MM.1S (cell line): ENCODE measurements around the gene GPT2.

ENCODE experiments used
- DNase-seq: peaks from one replicate; pipeline ENCODE4 v3.0.0-alpha.2; 2015
- H2AFZ ChIP-seq: fragments of 300-600 bp; sonication (generic); 2 replicates; pipeline ENCODE4 v1.6.0; 2016; ENCODE audit warnings: antibody characterized with exemption, low read length
- H3F3A ChIP-seq: fragments of 300-600 bp; sonication (generic); 2 replicates; pipeline ENCODE4 v1.6.1; 2016; ENCODE audit warnings: mild to moderate bottlenecking, antibody characterized with exemption, low read length, moderate library complexity, mixed read lengths; ENCODE audit not compliant: insufficient read depth
- H3K27ac ChIP-seq: fragments of 300-600 bp; sonication (generic); 2 replicates; pipeline ENCODE4 v1.5.1; 2016; ENCODE audit warnings: mild to moderate bottlenecking, low read length
- H3K27me3 ChIP-seq: fragments of 300-600 bp; sonication (generic); replicated peaks from 2 replicates; pipeline ENCODE4 v1.6.0; 2016; ENCODE audit warnings: low read length; ENCODE audit not compliant: insufficient read depth
- H3K36me3 ChIP-seq: fragments of 300-600 bp; sonication (generic); replicated peaks from 2 replicates; pipeline ENCODE4 v1.6.1; 2016; ENCODE audit warnings: mild to moderate bottlenecking, low read length, mixed read lengths; ENCODE audit not compliant: insufficient read depth
- H3K4me1 ChIP-seq: fragments of 300-600 bp; sonication (generic); 2 replicates; pipeline ENCODE4 v1.6.1; 2016; ENCODE audit warnings: low read length, mixed read lengths
- H3K4me2 ChIP-seq: fragments of 300-600 bp; sonication (generic); 2 replicates; pipeline ENCODE4 v1.6.0; 2016; ENCODE audit warnings: low read depth, low read length
- H3K4me3 ChIP-seq: fragments of 300-600 bp; sonication (generic); 2 replicates; pipeline ENCODE4 v1.5.1; 2016; ENCODE audit warnings: low read length, mixed read lengths
- H3K79me2 ChIP-seq: fragments of 300-600 bp; sonication (generic); 2 replicates; pipeline ENCODE4 v1.6.1; 2016; ENCODE audit warnings: mixed run types, low read length, mixed read lengths
- H3K9ac ChIP-seq: fragments of 300-600 bp; sonication (generic); 2 replicates; pipeline ENCODE4 v1.6.1; 2016; ENCODE audit warnings: low read length, mixed read lengths
- H3K9me2 ChIP-seq: fragments of 300-600 bp; sonication (generic); replicated peaks from 2 replicates; pipeline ENCODE4 v1.6.1; 2016; ENCODE audit warnings: mild to moderate bottlenecking, low read length, mixed read lengths; ENCODE audit not compliant: insufficient read depth
- H3K9me3 ChIP-seq: fragments of 300-600 bp; sonication (generic); replicated peaks from 2 replicates; pipeline ENCODE4 v1.6.1; 2016; ENCODE audit warnings: mild to moderate bottlenecking, low read length, mixed read lengths; ENCODE audit not compliant: insufficient read depth
- H4K20me1 ChIP-seq: fragments of 300-600 bp; sonication (generic); 2 replicates; pipeline ENCODE4 v1.6.1; 2016; ENCODE audit warnings: mild to moderate bottlenecking, low read length, moderate library complexity, mixed read lengths; ENCODE audit not compliant: insufficient read depth
- CTCF ChIP-seq: fragments of 300-600 bp; sonication (generic); IDR thresholded peaks from 2 replicates; pipeline ENCODE4 v1.5.1; 2016; ENCODE audit warnings: antibody characterized with exemption, low read length, mixed read lengths
- EZH2 ChIP-seq: fragments of 300-600 bp; sonication (generic); optimal IDR thresholded peaks from 2 replicates; pipeline ENCODE3; 2017; ENCODE audit warnings: low read depth, mild to moderate bottlenecking, antibody characterized with exemption, low read length, mixed read lengths
- EZH2phosphoT487 ChIP-seq: fragments of 300-600 bp; sonication (generic); IDR thresholded peaks from 2 replicates; pipeline ENCODE4 v1.6.1; 2018; ENCODE audit warnings: antibody characterized with exemption, low read length

The GPT2 gene

DNA sequence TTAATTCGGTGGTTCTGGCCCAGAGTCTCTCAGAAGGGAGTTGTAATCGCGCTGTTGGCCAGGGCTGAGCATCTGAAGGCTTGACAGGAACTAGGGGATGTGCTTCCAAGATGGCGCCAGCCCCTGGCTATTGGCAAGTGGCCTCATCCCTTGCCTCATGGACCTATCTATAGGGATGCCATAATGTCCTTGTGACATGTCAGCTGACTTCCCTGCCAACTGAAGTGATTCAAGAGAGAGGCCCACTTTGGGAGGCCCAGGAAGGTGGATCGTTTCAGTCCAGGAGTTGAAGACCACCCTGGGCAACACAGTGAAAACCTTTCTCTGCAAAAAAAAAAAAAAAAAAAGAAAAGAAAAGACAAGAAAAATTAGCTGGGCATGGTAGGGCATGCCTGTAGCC lies 38.2 kb upstream of the GPT2 start:
- H3K9ac ChIP-seq, result no peak overlapping the region
- H3K36me3 ChIP-seq, result no peaks in the 10 kb centered on the region
- DNase-seq, result no peak
- H3K9me3 ChIP-seq, result no peaks in the 10 kb centered on the region
- no peak overlapping the region for H3K4me2 ChIP-seq
- H3K4me3 ChIP-seq, result no peak overlapping the region
- no peaks in the 10 kb centered on the region for H3K79me2 ChIP-seq
- H3K4me1 ChIP-seq, result no peaks in the 10 kb centered on the region
- no peaks in the 10 kb centered on the region for H3F3A ChIP-seq
- H4K20me1 ChIP-seq, result no peaks in the 10 kb centered on the region
- H3K27ac ChIP-seq, result no peak overlapping the region
- H2AFZ ChIP-seq, result no peak overlapping the region
- no peaks in the 10 kb centered on the region for H3K27me3 ChIP-seq
- H3K9me2 ChIP-seq, result no peaks in the 10 kb centered on the region
- TF ChIP-seq EZH2, result no peak
- no peak for TF ChIP-seq CTCF
- TF ChIP-seq EZH2phosphoT487, result no peak

- H3K9ac ChIP-seq, result no peak overlapping the region
- no peaks in the 10 kb centered on the region for H4K20me1 ChIP-seq
- no peaks in the 10 kb centered on the region for H3K9me3 ChIP-seq
- no peaks in the 10 kb centered on the region for H3K4me1 ChIP-seq
- H3F3A ChIP-seq, result no peaks in the 10 kb centered on the region
- no peak overlapping the region for H2AFZ ChIP-seq
- H3K4me2 ChIP-seq, result no peak overlapping the region
- H3K9me2 ChIP-seq, result no peaks in the 10 kb centered on the region
- no peak overlapping the region for H3K4me3 ChIP-seq
- no peaks in the 10 kb centered on the region for H3K27me3 ChIP-seq
- TF ChIP-seq EZH2phosphoT487 (no peak), CTCF (no peak), EZH2 (no peak)
- no peak overlapping the region for H3K27ac ChIP-seq
- H3K79me2 ChIP-seq, result no peaks in the 10 kb centered on the region
- no peaks in the 10 kb centered on the region for H3K36me3 ChIP-seq
- no peak for DNase-seq
Observed at GRCh38 chr16:46848768-46849764, 35.1 kb upstream of the GPT2 start.

DNA sequence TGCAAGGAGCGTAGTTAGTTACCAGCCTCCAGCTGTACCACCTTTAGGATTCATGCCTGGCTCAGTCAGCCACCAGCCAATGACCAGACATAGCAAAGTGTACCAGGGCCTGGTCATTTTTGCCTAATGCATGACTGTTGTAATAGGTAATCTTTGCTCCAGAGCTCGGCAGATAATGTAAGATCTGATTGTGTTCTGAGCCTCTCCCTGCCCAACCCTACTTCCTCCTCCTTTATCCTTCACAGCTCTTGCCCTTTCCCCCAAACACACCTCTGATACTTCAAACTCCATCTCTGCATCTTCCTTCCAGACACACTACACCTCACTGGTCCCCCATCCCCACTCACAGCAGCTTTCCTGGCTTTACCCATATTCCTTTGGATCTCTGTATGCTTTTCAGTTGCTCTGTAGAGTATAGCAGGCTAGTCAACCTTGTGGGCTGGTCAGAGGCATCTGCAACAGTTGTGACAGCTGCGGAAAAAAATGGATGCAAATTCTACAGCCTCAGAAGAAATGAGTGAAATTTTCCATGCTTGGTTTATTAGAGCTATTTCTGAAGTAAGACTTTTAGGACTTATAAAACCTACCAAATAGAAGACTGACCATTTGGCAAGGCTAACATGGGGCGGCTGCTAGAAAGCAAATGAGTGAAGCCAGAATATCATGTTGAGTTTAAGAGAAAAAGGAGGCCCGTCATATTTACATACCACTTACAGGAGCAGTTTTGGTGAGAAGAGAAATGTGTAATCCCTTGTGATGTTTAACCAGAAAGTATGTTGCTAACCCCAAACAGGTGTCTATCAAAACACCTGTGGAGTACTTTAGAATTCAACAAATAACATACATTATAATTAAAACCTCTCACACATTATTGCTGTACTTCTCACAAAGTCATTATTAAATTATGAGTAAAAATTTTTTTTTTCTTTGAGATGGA lies 33.3 kb upstream of the GPT2 start:
- no peak overlapping the region for H2AFZ ChIP-seq
- no peak for DNase-seq
- no peaks in the 10 kb centered on the region for H3K27me3 ChIP-seq
- no peaks in the 10 kb centered on the region for H3K36me3 ChIP-seq
- no peak overlapping the region for H3K4me2 ChIP-seq
- no peak overlapping the region for H3K4me3 ChIP-seq
- H3F3A ChIP-seq, result no peaks in the 10 kb centered on the region
- no peaks in the 10 kb centered on the region for H3K79me2 ChIP-seq
- H3K9me3 ChIP-seq, result no peaks in the 10 kb centered on the region
- H3K4me1 ChIP-seq, result no peaks in the 10 kb centered on the region
- H3K9me2 ChIP-seq, result no peaks in the 10 kb centered on the region
- no peak overlapping the region for H3K9ac ChIP-seq
- H3K27ac ChIP-seq, result no peak overlapping the region
- TF ChIP-seq EZH2 (no peak), CTCF (no peak), EZH2phosphoT487 (no peak)
- no peaks in the 10 kb centered on the region for H4K20me1 ChIP-seq
